Activated naive CD8-positive, alpha-beta T cell treated with anti-CD3 and anti-CD28 coated beads, Interleukin-2, amount 50 U/mL, for 16 hours (primary cell): ENCODE measurements around the gene TSPYL2.

Experiments used
- DNase-seq: peaks from one replicate; pipeline ENCODE4 v3.0.0-alpha.2; 2020; ENCODE audit warnings: low read depth, low spot score

The TSPYL2 gene

DNA sequence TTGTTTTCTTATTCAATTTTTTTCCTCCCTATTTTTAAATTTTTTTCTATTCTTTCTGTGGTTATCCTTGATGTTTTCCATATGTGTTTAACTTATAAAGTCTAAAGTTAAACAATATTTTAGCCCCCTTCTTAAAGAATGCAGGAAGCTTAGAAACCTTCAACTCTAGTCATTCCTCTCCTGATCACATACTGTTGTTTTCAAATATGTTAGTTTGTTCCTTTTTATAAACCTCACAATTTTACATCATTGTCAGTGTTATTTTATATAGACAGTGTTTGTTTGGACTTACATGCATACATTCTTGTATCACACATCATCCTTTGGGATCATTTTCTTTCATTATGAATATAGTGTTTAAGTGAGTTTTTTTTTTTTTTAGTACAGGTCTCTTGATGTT is 43.3 kb downstream of the TSPYL2 start:
- DNase-seq, result no peak

DNA sequence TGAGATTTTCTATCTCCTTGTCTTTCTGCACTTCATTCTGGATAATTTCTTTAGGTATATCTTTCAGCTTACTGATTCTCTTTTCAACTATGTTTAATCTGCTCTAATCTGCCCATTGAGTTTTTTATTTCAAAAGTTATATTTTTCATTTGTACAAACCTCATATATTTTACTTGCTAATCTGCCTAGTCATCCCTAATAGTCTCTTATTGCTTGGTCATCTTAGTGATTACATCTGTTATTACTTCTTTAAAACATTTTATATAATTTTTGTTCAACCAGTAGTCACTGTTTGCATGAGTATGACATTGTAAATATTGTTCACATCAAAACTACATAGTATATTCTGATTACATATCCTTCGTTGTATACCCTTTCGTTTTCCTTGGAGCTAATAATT is 44.2 kb downstream of the TSPYL2 start:
- DNase-seq, result no peak

DNA sequence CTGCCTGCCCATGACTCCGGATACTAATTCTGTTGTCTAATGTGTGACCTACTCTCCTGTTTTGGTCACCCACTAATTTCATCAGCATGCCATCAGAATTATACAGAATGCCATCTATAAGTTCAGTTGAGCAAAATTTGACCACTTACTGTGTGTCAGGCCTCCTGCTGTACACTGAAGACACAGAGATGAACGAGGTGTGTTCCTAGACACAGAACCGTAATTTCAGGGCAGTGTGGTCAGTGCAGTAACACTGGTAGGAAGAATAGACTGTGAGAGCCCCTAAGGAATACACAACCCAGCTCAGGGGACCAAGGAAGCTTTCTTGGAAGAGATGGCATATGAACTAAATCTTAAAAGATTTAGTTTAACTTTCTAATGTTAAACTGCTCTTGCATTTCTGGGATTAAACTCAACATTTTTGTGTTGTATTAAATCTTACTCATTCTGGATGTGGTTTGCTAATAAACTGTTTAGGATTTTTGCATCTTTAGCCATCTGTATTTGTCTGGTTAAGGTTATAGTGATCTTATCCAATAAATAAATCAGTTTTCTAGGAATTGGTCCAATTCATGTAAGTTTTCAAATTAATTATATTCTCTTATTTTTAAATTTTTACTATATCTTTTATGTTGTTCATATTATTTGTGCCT is 46.1 kb downstream of the TSPYL2 start:
- no peak for DNase-seq

DNA sequence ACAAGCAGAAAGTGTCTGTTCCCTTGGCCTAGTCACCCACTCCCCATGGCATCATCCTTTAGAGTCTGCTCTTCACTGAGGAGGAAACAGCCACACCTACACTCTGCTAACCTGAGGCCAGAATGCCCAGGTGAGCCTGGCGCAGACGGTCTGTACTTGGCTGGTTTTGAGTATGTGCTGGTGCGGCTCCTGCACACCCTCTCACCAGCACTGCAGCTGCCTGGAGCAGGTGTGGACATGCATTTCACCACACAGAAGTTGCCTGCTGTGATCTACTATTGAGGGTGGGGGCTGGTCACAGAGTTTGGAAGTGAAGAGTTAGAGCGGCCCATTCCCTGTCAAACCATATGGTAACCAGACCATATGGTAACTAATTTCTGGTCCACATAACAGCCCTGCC is 51.2 kb downstream of the TSPYL2 start:
- no peak for DNase-seq

DNA sequence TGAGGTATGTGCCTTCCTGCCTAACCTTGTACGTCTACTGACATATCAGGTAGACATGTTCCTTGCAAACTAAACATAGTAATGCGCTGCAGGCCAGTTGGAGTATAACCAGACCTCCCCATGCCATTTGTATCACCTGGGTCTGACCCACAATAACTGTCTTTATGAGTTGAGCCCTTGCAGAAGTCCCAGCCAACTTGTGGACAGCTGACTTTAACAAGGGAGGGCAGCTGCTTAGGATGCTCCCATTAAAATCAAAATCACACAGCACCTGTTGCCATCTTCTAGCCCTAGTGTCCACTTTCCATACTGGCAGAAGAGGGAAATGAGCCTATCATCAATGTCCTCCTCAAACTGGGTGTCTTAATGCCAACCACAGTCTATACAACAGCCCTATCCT is 53.4 kb downstream of the TSPYL2 start:
- DNase-seq, result no peak
